HL-60 (cell line): ENCODE measurements around the gene PSMD2.

Experiments
- CTCF ChIP-seq: IDR thresholded peaks from one replicate; pipeline ENCODE4 v1.5.1; 2011; ENCODE audit warnings: low read length, control low read depth, inconsistent platforms; ENCODE audit not compliant: insufficient read depth
- GABPA ChIP-seq: IDR thresholded peaks from 2 replicates; pipeline ENCODE4 v1.6.1; 2012; ENCODE audit warnings: low read depth
- POLR2AphosphoS5 ChIP-seq: IDR thresholded peaks from 2 replicates; pipeline ENCODE4 v1.6.1; 2012; ENCODE audit warnings: low read depth
- REST ChIP-seq: IDR thresholded peaks from 2 replicates; pipeline ENCODE4 v1.6.1; 2012; ENCODE audit warnings: low read depth; ENCODE audit not compliant: insufficient replicate concordance
- SPI1 ChIP-seq: IDR thresholded peaks from 2 replicates; pipeline ENCODE4 v1.6.1; 2012; ENCODE audit warnings: low read depth, mild to moderate bottlenecking, borderline replicate concordance

- TF ChIP-seq CTCF (no peak), GABPA (no peak), POLR2AphosphoS5 (no peak), SPI1 (no peak), REST (no peak)
Observed at GRCh38 chr3:184282941-184283340, 16.1 kb upstream of the PSMD2 start.
